IPS DF 4.7 (cell line): ENCODE measurements around the gene PHF14.
"Not testable (repeated sequence)": the region's sequence is repeated elsewhere in the genome, so short reads cannot be mapped to it uniquely, and the experiment has no call there.

Source experiments
- DNase-seq: peaks from one replicate; pipeline ENCODE4 v3.0.0-alpha.2; 2013; ENCODE audit warnings: low spot score; ENCODE audit errors: extremely low read depth

PHF14 gene

GRCh38 chr7:10973942-10974911, 555 bp downstream of the PHF14 start:
- no peak for DNase-seq

DNA sequence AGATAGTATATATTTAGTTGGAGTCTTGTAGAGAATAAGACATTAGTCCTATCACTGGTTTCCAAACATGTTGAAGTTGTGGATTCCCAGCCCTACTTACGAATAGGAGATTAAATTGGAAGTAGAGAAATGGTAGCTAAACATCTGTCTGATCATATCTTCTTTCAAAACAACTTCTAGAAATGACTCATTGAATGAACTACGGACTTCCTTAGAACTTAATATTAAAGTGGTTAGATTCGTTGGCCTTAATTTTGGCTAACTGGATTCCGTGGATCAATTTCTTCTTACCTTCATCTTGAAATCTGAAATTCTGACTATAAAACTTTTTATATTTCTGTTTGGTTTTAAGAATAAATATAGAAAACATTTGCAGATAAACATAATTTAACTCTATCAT, 3.4 kb downstream of the PHF14 start:
- no peak for DNase-seq

GRCh38 chr7:10981317-10981716, 7.6 kb downstream of the PHF14 start:
- DNase-seq, result no peak

- DNase-seq, result not testable (repeated sequence)
Measured at GRCh38 chr7:10990748-10991147, 17.1 kb downstream of the PHF14 start.

- not testable (repeated sequence) for DNase-seq
Measured at GRCh38 chr7:10995482-10996166, 22.0 kb downstream of the PHF14 start.

DNA sequence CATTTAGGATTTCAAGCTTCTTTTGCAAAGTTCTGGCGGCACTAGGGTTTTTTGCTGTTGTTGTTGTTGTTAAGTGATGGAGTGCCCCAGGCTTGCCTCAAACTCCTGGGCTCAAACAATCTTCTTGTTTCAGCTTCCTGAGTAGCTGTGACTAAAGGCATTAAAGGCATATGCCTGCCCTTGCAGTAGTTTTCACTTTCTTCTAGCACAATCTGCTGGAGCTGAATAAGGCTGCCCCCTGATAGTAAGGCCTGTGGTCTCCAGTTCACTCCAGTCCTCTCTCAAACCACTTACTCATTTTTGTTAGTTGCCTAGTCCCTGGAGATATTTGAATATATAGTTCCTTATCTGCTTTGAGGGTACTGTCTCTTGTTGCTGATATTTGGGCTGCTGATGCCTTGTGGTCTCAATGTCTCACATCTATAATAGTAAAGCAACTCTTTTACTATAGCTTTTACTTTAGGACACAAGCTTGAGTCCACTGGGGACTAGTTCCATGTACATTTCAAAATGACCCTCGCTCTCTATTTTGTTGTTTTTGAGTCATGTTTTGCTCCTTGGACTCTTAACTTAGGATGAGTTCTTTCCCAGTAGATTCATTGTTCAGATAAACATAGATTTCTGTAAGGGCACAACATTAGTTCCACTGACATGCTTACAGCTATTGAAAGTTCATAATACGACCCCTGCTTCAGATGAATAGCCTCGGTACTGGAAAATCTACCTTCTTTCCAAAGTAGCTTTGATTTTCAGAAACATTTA, 25.5 kb downstream of the PHF14 start:
- no peak for DNase-seq

DNA sequence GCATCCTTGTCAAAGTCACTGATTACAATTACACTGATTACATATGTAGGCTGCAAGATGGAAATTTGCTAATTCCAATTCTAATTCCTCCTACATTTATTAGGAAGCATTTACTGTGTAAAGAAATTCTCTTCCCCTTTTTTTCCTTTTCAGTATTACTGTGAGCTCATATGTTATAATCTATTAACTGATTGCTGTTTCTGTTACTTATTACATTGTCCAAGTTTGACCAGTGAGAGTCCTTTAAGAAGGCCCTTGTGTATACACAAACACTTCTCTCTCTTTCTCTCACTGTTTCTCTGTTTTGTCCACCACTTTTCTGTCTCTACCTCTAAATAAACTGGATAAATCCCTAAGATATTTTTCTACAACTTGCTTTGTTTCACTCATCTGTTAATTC, 31.5 kb downstream of the PHF14 start:
- DNase-seq, result no peak

GRCh38 chr7:11006291-11006690, 32.6 kb downstream of the PHF14 start:
- DNase-seq, result no peak

- no peak for DNase-seq
Measured at GRCh38 chr7:11009631-11010030, 36.0 kb downstream of the PHF14 start.

DNA sequence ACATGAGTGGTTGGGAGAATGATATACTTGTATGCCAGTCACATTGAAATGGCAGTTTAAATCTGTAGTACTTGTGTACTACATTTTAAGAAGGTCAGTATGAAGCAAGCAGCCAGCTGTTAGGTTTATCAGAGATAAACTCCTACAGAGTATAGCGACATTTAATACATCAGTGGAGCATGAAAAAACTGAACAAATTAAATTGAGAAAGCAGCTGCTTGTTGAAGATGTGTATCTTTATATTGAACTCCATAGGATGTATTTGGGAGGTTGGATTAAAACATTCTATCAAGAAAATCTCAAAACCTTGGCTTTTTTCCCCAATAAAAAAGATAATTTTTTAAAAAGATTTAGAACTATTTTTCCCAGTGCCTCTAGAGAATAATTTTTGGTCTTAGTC, 47.8 kb downstream of the PHF14 start:
- DNase-seq, result no peak

- no peak for DNase-seq
Measured at GRCh38 chr7:11026452-11027359, 53.0 kb downstream of the PHF14 start.

DNA sequence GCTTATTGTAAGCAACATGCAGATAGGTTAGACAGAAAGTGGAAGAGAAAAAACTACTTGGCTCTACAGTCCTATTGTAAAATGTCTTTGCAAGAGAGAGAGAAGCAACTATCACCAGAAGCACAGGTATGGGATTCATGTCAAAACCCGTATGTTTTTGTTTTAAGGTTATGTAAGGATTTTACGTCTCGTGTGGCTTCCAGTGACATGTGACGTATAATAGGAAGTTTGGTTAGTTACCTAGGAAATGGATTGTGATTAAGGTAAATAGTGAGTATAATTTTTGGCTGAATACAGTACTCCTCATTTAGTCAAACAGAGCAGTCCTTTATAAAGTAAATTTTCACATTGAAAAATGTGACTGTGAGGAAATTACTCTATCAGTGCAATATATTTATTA, 62.0 kb downstream of the PHF14 start:
- DNase-seq, result no peak

- no peak for DNase-seq
Measured at GRCh38 chr7:11039974-11040373, 66.3 kb downstream of the PHF14 start.

GRCh38 chr7:11054033-11054432, 80.4 kb downstream of the PHF14 start:
- DNase-seq, result no peak

DNA sequence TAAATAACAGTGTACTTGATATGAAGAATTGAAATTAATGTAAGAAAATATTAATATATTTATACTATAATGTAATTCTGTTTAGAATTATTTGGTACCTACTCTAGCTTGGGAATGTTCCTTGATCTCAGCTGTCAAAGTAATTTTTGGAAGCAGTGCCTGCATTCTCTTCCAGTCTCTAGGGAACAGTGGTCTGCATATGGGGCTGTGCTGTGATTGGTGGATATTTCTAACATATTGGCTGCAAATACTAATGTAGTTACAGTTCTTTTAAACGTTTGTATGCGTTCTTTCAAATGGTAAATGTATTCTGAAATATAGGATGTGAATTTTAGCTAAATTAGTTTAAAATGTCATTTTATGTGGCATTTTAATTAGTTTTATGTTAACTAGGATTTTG, 87.2 kb downstream of the PHF14 start:
- no peak for DNase-seq

DNA sequence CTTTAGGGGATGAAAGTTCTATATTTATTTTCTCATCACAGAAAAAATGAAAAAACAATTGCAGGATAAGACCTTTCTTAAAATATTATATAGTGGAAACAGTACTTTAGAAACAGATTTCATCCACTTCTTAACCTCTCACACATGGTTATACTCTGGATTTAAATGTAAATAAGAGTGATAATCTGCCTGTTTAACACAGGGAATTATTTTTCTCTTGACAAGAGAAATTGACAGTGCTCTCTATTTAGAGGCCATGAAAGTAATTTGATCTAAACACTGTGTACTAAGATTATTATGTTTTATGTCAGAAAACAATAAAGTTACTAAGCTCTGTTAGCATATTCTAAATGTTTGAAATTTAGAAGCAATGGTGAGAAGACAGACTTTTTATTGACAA, 88.4 kb downstream of the PHF14 start:
- DNase-seq, result no peak

DNA sequence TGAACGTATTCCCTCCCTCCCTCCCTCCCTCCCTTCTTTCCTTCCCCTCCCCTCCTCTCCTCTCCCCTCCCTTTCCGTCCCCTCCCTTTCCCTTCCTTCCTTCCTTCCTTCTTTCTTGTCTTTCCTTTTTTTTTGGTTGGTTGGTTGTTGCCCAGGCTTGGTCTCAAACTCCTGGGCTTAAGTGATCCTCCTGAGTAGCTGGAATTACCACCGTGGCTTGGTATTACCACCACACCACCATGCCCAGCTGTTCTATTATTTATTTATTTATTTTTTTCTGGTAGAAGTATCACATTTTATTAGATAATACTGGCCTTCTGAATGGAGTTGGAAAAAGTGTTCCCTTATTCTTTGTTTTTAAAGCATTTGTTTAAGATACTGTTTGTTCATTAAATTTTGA, 95.9 kb downstream of the PHF14 start:
- no peak for DNase-seq

- DNase-seq, result no peak
Measured at GRCh38 chr7:11077816-11078215, 104.1 kb downstream of the PHF14 start.

GRCh38 chr7:11078247-11078834, 104.7 kb downstream of the PHF14 start:
- DNase-seq, result no peak

- no peak for DNase-seq
Measured at GRCh38 chr7:11079907-11080306, 106.2 kb downstream of the PHF14 start.
